Kidney tubule cell (primary cell): ENCODE measurements around the gene WRNIP1.

ENCODE experiments used
- DNase-seq: peaks from one replicate; pipeline ENCODE4 v3.0.0-alpha.2; 2018; ENCODE audit warnings: low spot score

Gene WRNIP1

GRCh38 chr6:2765166-2765895, at the start of gene WRNIP1:
TSS of gene WRNIP1 (plus strand) at chr6:2765393. CDS start at chr6:2765623, 230 bp downstream.
- peak; percentile 100 for DNase-seq

- no peak for DNase-seq
Measured at GRCh38 chr6:2715737-2716136, 49.5 kb upstream of the WRNIP1 start.

GRCh38 chr6:2716936-2717700, 48.1 kb upstream of the WRNIP1 start:
- no peak for DNase-seq

GRCh38 chr6:2718334-2719092, 46.7 kb upstream of the WRNIP1 start:
- no peak for DNase-seq

GRCh38 chr6:2719093-2719455, 46.1 kb upstream of the WRNIP1 start:
- no peak for DNase-seq

GRCh38 chr6:2721219-2721618, 44.0 kb upstream of the WRNIP1 start:
- DNase-seq, result no peak

GRCh38 chr6:2725364-2725988, 39.7 kb upstream of the WRNIP1 start:
- no peak for DNase-seq

- DNase-seq, result no peak
Measured at GRCh38 chr6:2725999-2726567, 39.1 kb upstream of the WRNIP1 start.

GRCh38 chr6:2729921-2730320, 35.3 kb upstream of the WRNIP1 start:
- no peak for DNase-seq

- no peak for DNase-seq
Measured at GRCh38 chr6:2730353-2731107, 34.7 kb upstream of the WRNIP1 start.

- DNase-seq, result peak; percentile 73
Measured at GRCh38 chr6:2731281-2731909, 33.8 kb upstream of the WRNIP1 start.

- no peak for DNase-seq
Measured at GRCh38 chr6:2732503-2733089, 32.6 kb upstream of the WRNIP1 start.

- peak; percentile 49 for DNase-seq
Measured at GRCh38 chr6:2733324-2733723, 31.9 kb upstream of the WRNIP1 start.

GRCh38 chr6:2733736-2734480, 31.3 kb upstream of the WRNIP1 start:
- DNase-seq, result no peak

GRCh38 chr6:2734488-2735166, 30.6 kb upstream of the WRNIP1 start:
- DNase-seq, result peak; percentile 63

- no peak for DNase-seq
Measured at GRCh38 chr6:2737885-2738284, 27.3 kb upstream of the WRNIP1 start.

- DNase-seq, result peak; percentile 53
Measured at GRCh38 chr6:2738373-2738979, 26.7 kb upstream of the WRNIP1 start.

GRCh38 chr6:2739335-2739734, 25.9 kb upstream of the WRNIP1 start:
- DNase-seq, result peak; percentile 68

- DNase-seq, result no peak
Measured at GRCh38 chr6:2740581-2740980, 24.6 kb upstream of the WRNIP1 start.
